GM12878 (cell line): ENCODE data around the gene HOXD10. TPM values are rescaled to one million over a fixed set of nuclear protein-coding genes. Genes with fewer than 3 reads are reported as not detected.
A peak's percentile ranks its signal among the peaks of the same experiment; 100 is the strongest.

Source experiments
- ATAC-seq: fragments of 200-7000 bp; cut with Tn5 transposase; 3 replicates; pipeline ENCODE4 v1.9.1; 2020; ENCODE audit warnings: mild to moderate bottlenecking, moderate library complexity
- BruUV-seq: library from RNA; stranded (reverse); fragments of 400-500 nt; replicated peaks from 2 replicates; lab custom pipeline; 2021; lab: Mats Ljungman, UMichigan
- CTCF ChIA-PET: fragments of 300-600 bp; sonication (Branson Sonifier 250); formaldehyde crosslinking; extraction: SDS; loops from one replicate; lab custom pipeline; 2021; ENCODE audit warnings: inconsistent platforms; lab: Yijun Ruan, JAX
- POLR2A ChIA-PET: fragments of 350-600 bp; formaldehyde crosslinking; extraction: SDS; loops from one replicate; lab custom pipeline; 2021; ENCODE audit warnings: inconsistent platforms; lab: Charles Lee
- RAD21 ChIA-PET: fragments of 300-600 bp; sonication (Branson Sonifier 250); formaldehyde crosslinking; loops from one replicate; lab custom pipeline; 2023; ENCODE audit warnings: antibody characterized with exemption; ENCODE audit not compliant: unreplicated experiment; lab: Charles Lee
- SMC1A ChIA-PET: fragments of 300-600 bp; sonication (Branson Sonifier 250); formaldehyde crosslinking; loops from one replicate; lab custom pipeline; 2023; ENCODE audit not compliant: unreplicated experiment, uncharacterized antibody; lab: Charles Lee
- DNase-seq: peaks from one replicate; pipeline ENCODE4 v3.0.0-alpha.2; 2011; ENCODE audit warnings: low read depth, low spot score
- FAIRE-seq: peaks from 3 replicates; lab custom pipeline; 2011; peaks lifted over from hg19 to GRCh38; lab: Jason Lieb, UNC
- H2AFZ ChIP-seq: 2 replicates; pipeline ENCODE4 v1.6.0; 2011; ENCODE audit warnings: low read depth, low read length, control low read depth; ENCODE audit not compliant: control insufficient read depth
- H3K27ac ChIP-seq: 2 replicates; pipeline ENCODE4 v1.5.1; 2011; ENCODE audit warnings: control low read depth; ENCODE audit not compliant: control insufficient read depth, insufficient read depth
- H3K27me3 ChIP-seq, 2 experiments: replicated peaks in 1 of 2; 2 replicates each; pipeline versions ENCODE4 v1.6.0 to v1.6.1; 2011; ENCODE audit warnings: low read length in 1 of 2; ENCODE audit not compliant: control insufficient read depth in 2 of 2, insufficient read depth in 2 of 2
- H3K36me3 ChIP-seq, 2 experiments: 2 replicates each; pipeline ENCODE4 v1.5.1; 2011; ENCODE audit warnings: low read length in 1 of 2; ENCODE audit not compliant: control insufficient read depth in 2 of 2, insufficient read depth in 2 of 2
- H3K4me1 ChIP-seq: 2 replicates; pipeline ENCODE4 v1.6.1; 2011; ENCODE audit warnings: mild to moderate bottlenecking, low read length, moderate library complexity, mixed read lengths; ENCODE audit not compliant: control insufficient read depth, insufficient read depth
- H3K4me2 ChIP-seq: 2 replicates; pipeline ENCODE4 v1.6.0; 2011; ENCODE audit warnings: control low read depth; ENCODE audit not compliant: control insufficient read depth, insufficient read depth
- H3K4me3 ChIP-seq: fragments of 200-600 bp; sonication (generic); 2 replicates; pipeline ENCODE4 v1.5.1; 2016
- H3K79me2 ChIP-seq: 2 replicates; pipeline ENCODE4 v1.6.0; 2011; ENCODE audit warnings: low read length; ENCODE audit not compliant: control insufficient read depth, insufficient read depth
- H3K9ac ChIP-seq: 2 replicates; pipeline ENCODE4 v1.8.0; 2011; ENCODE audit warnings: low read length, control low read depth, mixed read lengths; ENCODE audit not compliant: control insufficient read depth, insufficient read depth
- H3K9me3 ChIP-seq: replicated peaks from 3 replicates; pipeline ENCODE4 v1.5.1; 2011; ENCODE audit warnings: mild to moderate bottlenecking, low read length; ENCODE audit not compliant: control insufficient read depth, insufficient read depth
- H4K20me1 ChIP-seq: 2 replicates; pipeline ENCODE4 v1.6.0; 2011; ENCODE audit not compliant: control insufficient read depth, insufficient read depth
- SUZ12 ChIP-seq: fragments of 200-600 bp; sonication (generic); IDR thresholded peaks from one replicate; pipeline ENCODE4 v1.6.1; 2018; ENCODE audit warnings: antibody characterized with exemption, mild to moderate bottlenecking; ENCODE audit not compliant: unreplicated experiment
- ZBTB33 ChIP-seq: fragments of 450-650 bp; IDR thresholded peaks from 2 replicates; pipeline ENCODE4 v1.6.1; 2017; ENCODE audit warnings: mild to moderate bottlenecking
- WGBS: methylation state at CpG from one replicate; pipeline ENCODE4 v1.1.6; 2016; ENCODE audit warnings: low lambda C conversion rate; ENCODE audit not compliant: insufficient replicate concordance, insufficient coverage; ENCODE audit errors: missing lambda C conversion rate; 5-methylcytosine and 5-hydroxymethylcytosine counted together
- in situ Hi-C: fragments of 300-500 bp; cut with MboI; formaldehyde crosslinking; loops from 9 replicates; pipeline ENCODE4 v1.14.3; 2018; ENCODE audit warnings: mixed read lengths
- intact Hi-C: fragments of 100-400 bp; cut with micrococcal nuclease; formaldehyde crosslinking; loops from one replicate; pipeline ENCODE4 v1.14.2; 2022; ENCODE audit not compliant: unreplicated experiment
- polyA plus RNA-seq, 11 experiments: library from polyadenylated mRNA; depleted of rRNA in 4 of 11; unstranded in 6 of 11; stranded (reverse) in 5 of 11; fragments of >200 nt; fragmentation: Nextera tagmentation in 4 of 11; fragmentation: Illumina TruSeq in 1 of 11; extraction: Ambion mirVana in 4 of 11; extraction: Trizol in 1 of 11; gene quantifications; 1 replicate in 1 of 11; 2 replicates in 10 of 11; pipeline versions ENCODE4 v1.2.1 to v1.2.3, GENCODE V29; 2011 to 2016; ENCODE audit warnings: inconsistent platforms in 2 of 11, missing spikeins in 2 of 11, low read depth in 1 of 11
- total RNA-seq, 4 experiments: library from RNA; depleted of rRNA in 3 of 4; stranded (reverse); fragments of >200 nt in 3 of 4; fragmentation: Illumina TruSeq in 1 of 4; extraction: Trizol in 1 of 4; gene quantifications; 2 replicates each; pipeline versions ENCODE4 v1.2.1 to v1.2.3, GENCODE V29; 2013 to 2021

Gene HOXD10
- total and polyA plus RNA-seq, 10 of the 15 experiments (the other 5 are each of a cell fraction or from before 2014, with no cell fraction given), result not detected

- 30% methylated on average over 38 of the region's 40 CpGs for WGBS
- H3K4me2 ChIP-seq, result no peak overlapping the region
- no peaks in the 10 kb centered on the region for H4K20me1 ChIP-seq
- no TSS peak for BruUV-seq
- TF ChIP-seq ZBTB33, result no peak
- peak; percentile 38 for TF ChIP-seq SUZ12
- no peak overlapping the region for H3K27ac ChIP-seq
- peaks cover 1% of the 10 kb centered on the region; the same call in 1 of the 3 replicates for H3K9me3 ChIP-seq
- intact Hi-C loops, result no loop called here
- H3K4me3 ChIP-seq, result no peak overlapping the region
- H3K27me3 ChIP-seq, result peaks cover 12 to 37% of the 10 kb centered on the region in 2 experiments
- no peak overlapping the region for H3K9ac ChIP-seq
- DNase-seq (no peak), ATAC-seq (no peak), FAIRE-seq (no peak)
- no peak overlapping the region for H2AFZ ChIP-seq
- ChIA-PET CTCF (interaction anchor here (1.7 to 2.8 kb wide), 3 partner anchors 14 to 442 kb away, joined by 5 to 12 read pairs (median 7); no protein-coding TSS in a partner anchor), SMC1A (no interaction called here), POLR2A (no interaction called here), RAD21 (interaction anchor here (1.1 kb wide), 1 partner anchor 442 kb away, joined by 3 read pairs; no protein-coding TSS in a partner anchor)
- H3K36me3 ChIP-seq, result no peaks in the 10 kb centered on the region
- in situ Hi-C loops, result no loop called here
- no peaks in the 10 kb centered on the region for H3K4me1 ChIP-seq
- no peaks in the 10 kb centered on the region for H3K79me2 ChIP-seq
Observed at GRCh38 chr2:176112375-176113302, 3.9 kb upstream of the HOXD10 start.
